ENCODE measurements around the gene CTDSPL. TPM values are rescaled to one million over a fixed set of nuclear protein-coding genes. Genes with fewer than 3 reads are reported as not detected.
A peak's percentile ranks its signal among the peaks of the same experiment; 100 is the strongest.

Gene CTDSPL
- total RNA-seq, 1 experiment from 2014 or later: 14.0 TPM

DNA sequence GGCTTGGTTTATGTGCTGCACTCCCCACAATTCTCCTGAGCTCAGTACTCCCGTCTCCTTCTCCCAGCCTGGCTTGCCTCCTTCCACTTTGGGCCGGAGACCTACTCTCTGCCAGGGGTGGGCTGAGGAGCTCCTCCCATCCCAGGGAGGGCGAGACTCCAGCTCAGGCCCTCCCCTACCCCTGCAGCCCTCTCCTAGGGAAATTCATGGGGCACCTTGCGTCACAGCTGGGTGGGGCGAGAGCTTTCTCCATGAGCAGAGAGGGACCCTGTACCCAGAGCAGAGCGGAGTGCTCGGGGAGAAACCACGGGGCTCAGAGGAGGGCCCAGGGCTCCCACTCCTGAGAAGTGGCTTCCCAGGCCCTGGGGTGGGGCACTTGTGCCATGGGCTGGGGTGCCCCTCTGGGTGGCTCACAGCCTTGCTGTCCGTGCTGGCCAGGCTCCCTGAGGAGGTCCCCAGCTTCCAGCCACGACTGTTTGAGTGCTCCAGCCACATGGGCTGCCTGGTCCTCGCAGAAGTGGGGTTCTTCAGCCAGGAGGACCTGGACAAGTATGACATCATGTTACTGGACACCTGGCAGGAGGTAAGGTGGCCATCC lies 142.2 kb downstream of the CTDSPL start:
- POLR2A ChIA-PET (ENCODE audit: low non-redundant PET): no interaction called here
- intact Hi-C loops (cut with micrococcal nuclease; ENCODE audit: unreplicated experiment): no loop called here
- Histone ChIP-seq H3K27ac (ENCODE audit: low read depth, low read length, poor library complexity, severe bottlenecking) (no peak overlapping the region), H3K4me3 (ENCODE audit: low read depth, low read length, poor library complexity, severe bottlenecking) (no peak overlapping the region), H3K36me3 (ENCODE audit: insufficient read depth, low read length, poor library complexity, severe bottlenecking) (no peaks in the 10 kb centered on the region), H3K4me1 (ENCODE audit: insufficient read depth, low read length, poor library complexity, severe bottlenecking) (no peaks in the 10 kb centered on the region), H3K9me3 (ENCODE audit: low read depth, low read length, poor library complexity, severe bottlenecking) (no peaks in the 10 kb centered on the region), H3K27me3 (replicated peaks; ENCODE audit: insufficient read depth, low read depth, low read length, poor library complexity) (no peaks in the 10 kb centered on the region)
- DNase-seq (ENCODE audit: low spot score): no peak
- TF ChIP-seq EZH2 (IDR thresholded peaks at IDR 0.05; ENCODE audit: borderline replicate concordance, low read depth, low read length, poor library complexity, severe bottlenecking): no peak
- TF ChIP-seq, protein P1, sequence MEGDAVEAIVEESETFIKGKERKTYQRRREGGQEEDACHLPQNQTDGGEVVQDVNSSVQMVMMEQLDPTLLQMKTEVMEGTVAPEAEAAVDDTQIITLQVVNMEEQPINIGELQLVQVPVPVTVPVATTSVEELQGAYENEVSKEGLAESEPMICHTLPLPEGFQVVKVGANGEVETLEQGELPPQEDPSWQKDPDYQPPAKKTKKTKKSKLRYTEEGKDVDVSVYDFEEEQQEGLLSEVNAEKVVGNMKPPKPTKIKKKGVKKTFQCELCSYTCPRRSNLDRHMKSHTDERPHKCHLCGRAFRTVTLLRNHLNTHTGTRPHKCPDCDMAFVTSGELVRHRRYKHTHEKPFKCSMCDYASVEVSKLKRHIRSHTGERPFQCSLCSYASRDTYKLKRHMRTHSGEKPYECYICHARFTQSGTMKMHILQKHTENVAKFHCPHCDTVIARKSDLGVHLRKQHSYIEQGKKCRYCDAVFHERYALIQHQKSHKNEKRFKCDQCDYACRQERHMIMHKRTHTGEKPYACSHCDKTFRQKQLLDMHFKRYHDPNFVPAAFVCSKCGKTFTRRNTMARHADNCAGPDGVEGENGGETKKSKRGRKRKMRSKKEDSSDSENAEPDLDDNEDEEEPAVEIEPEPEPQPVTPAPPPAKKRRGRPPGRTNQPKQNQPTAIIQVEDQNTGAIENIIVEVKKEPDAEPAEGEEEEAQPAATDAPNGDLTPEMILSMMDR (conservative IDR thresholded peaks at IDR 0.05; ENCODE audit: low read depth, low read length): no peak
- no TSS peak for BruUV-seq (replicated peaks)
- CTCF ChIA-PET: no interaction called here

DNA sequence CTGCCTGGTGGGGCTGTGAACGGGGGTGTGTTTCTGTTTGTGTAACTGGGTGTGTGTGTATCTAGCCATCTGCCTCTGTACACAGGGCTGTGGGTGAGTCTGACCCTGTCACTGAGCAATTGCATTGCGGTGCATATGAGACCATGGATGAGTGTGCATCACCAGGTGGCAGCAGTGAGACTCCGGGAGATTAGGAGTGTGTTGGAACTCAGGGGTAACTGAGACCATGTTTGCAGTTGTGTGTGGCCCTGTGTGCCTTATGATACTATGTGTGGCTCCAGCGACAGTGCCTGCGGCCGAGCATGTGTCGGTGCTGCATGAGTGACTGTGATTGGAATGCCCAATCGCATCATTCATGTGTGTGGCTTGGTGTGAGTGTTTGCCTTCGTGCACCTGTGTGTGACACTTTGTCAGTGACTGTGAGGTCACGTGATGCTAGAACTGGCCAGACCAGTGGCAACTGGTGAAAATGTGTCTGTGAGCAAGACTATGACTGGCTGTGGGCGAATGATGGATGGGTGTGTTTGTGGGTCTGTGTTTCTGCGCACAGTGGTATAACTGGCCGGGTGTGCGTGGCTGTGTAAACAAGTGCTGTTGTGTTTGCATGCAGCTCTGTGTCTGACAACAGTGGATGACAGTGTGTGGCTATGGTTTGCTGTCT lies 142.9 kb downstream of the CTDSPL start:
- no peak overlapping the region for H3K27ac ChIP-seq (ENCODE audit: low read depth, low read length, poor library complexity, severe bottlenecking)
- H3K4me1 ChIP-seq (ENCODE audit: insufficient read depth, low read length, poor library complexity, severe bottlenecking): no peaks in the 10 kb centered on the region
- no peaks in the 10 kb centered on the region for H3K9me3 ChIP-seq (ENCODE audit: low read depth, low read length, poor library complexity, severe bottlenecking)
- peak; percentile 44 for DNase-seq (ENCODE audit: low spot score)
- intact Hi-C loops (cut with micrococcal nuclease; ENCODE audit: unreplicated experiment): no loop called here
- H3K4me3 ChIP-seq (ENCODE audit: low read depth, low read length, poor library complexity, severe bottlenecking): no peak overlapping the region
- no peaks in the 10 kb centered on the region for H3K27me3 ChIP-seq (replicated peaks; ENCODE audit: insufficient read depth, low read depth, low read length, poor library complexity)
- ChIA-PET POLR2A (ENCODE audit: low non-redundant PET) (no interaction called here), CTCF (no interaction called here)
- no TSS peak for BruUV-seq (replicated peaks)
- TF ChIP-seq, protein P1 (conservative IDR thresholded peaks at IDR 0.05; ENCODE audit: low read depth, low read length): peak; percentile 58
- TF ChIP-seq EZH2 (IDR thresholded peaks at IDR 0.05; ENCODE audit: borderline replicate concordance, low read depth, low read length, poor library complexity, severe bottlenecking): no peak
- H3K36me3 ChIP-seq (ENCODE audit: insufficient read depth, low read length, poor library complexity, severe bottlenecking): no peaks in the 10 kb centered on the region

DNA sequence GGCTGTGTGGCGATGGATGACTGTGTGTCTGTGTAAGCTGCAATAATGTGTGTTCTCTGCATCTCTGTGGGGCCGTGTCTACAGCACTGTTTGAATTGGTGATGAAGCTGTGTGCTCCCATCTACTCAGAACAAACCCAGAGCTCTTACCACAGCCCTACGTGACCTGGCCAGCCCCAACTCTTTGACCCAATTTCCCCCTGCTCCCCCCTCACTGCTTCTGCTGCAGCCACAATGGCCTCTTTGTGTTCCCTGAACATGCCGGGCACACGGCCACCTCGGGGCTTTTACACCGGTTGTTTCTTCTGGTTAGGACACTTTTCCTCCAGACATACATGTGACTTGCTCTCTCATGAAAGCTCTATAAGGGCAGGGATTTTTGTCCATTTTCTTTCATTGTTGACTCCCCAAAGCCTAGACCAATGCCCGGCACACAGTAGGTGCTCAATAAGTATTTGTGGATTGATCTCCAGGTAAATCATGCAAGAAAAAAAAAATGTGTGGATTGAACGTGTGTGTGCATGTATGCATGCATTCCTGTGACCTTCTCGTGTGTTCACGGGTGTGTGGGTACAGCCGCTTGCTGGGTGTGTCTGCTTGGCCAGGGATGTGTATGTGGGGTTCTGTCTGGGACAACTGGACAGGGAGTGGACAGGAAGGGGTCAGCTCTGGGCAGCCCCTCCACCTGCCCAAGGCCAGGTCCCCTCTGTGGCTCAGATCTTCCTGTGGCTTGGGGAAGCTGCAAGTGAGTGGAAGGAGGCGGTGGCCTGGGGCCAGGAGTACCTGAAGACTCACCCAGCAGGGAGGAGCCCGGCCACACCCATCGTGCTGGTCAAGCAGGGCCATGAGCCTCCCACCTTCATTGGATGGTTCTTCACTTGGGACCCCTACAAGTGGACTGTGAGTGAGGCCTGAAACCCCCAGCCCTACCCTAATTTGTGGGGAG lies 143.7 kb downstream of the CTDSPL start:
- TF ChIP-seq EZH2 (IDR thresholded peaks at IDR 0.05; ENCODE audit: borderline replicate concordance, low read depth, low read length, poor library complexity, severe bottlenecking): no peak
- TF ChIP-seq, protein P1 (conservative IDR thresholded peaks at IDR 0.05; ENCODE audit: low read depth, low read length): no peak
- no peaks in the 10 kb centered on the region for H3K9me3 ChIP-seq (ENCODE audit: low read depth, low read length, poor library complexity, severe bottlenecking)
- no peaks in the 10 kb centered on the region for H3K36me3 ChIP-seq (ENCODE audit: insufficient read depth, low read length, poor library complexity, severe bottlenecking)
- no peaks in the 10 kb centered on the region for H3K27me3 ChIP-seq (replicated peaks; ENCODE audit: insufficient read depth, low read depth, low read length, poor library complexity)
- BruUV-seq (replicated peaks): no TSS peak
- no peak overlapping the region for H3K27ac ChIP-seq (ENCODE audit: low read depth, low read length, poor library complexity, severe bottlenecking)
- CTCF ChIA-PET: no interaction called here
- no peaks in the 10 kb centered on the region for H3K4me1 ChIP-seq (ENCODE audit: insufficient read depth, low read length, poor library complexity, severe bottlenecking)
- intact Hi-C loops (cut with micrococcal nuclease; ENCODE audit: unreplicated experiment): no loop called here
- POLR2A ChIA-PET (ENCODE audit: low non-redundant PET): no interaction called here
- DNase-seq (ENCODE audit: low spot score): no peak
- no peak overlapping the region for H3K4me3 ChIP-seq (ENCODE audit: low read depth, low read length, poor library complexity, severe bottlenecking)

All from A673 (cell line).